Mesendoderm (in vitro differentiated cells): ENCODE results near the gene CST6.

Experiments
- DNase-seq: peaks from one replicate; pipeline ENCODE4 v3.0.0; 2013
- H2AK5ac ChIP-seq: 2 replicates; pipeline ENCODE4 v1.6.1; 2013; ENCODE audit warnings: low read length, inconsistent platforms
- H2BK120ac ChIP-seq: 2 replicates; pipeline ENCODE4 v1.6.1; 2013; ENCODE audit warnings: low read depth, mild to moderate bottlenecking, low read length, moderate library complexity, mixed read lengths
- H2BK15ac ChIP-seq: replicated peaks from 2 replicates; pipeline ENCODE4 v1.6.1; 2013; ENCODE audit warnings: low read depth, mild to moderate bottlenecking, moderate library complexity
- H2BK5ac ChIP-seq: 2 replicates; pipeline ENCODE4 v1.6.1; 2013; ENCODE audit warnings: low read length, inconsistent platforms
- H3K18ac ChIP-seq: 2 replicates; pipeline ENCODE4 v1.6.1; 2013; ENCODE audit warnings: mild to moderate bottlenecking, low read length, mixed read lengths
- H3K23ac ChIP-seq: one replicate; pipeline ENCODE4 v1.6.1; 2013; ENCODE audit warnings: low read length
- H3K27ac ChIP-seq: 2 replicates; pipeline ENCODE4 v1.5.1; 2013; ENCODE audit warnings: low read depth, mild to moderate bottlenecking, inconsistent platforms, low read length, moderate library complexity
- H3K27me3 ChIP-seq: 2 replicates; pipeline ENCODE4 v1.6.1; 2013; ENCODE audit warnings: low read length, control low read depth, mild to moderate bottlenecking, inconsistent platforms; ENCODE audit not compliant: insufficient read depth, poor library complexity
- H3K36me3 ChIP-seq: 2 replicates; pipeline ENCODE4 v1.6.1; 2013; ENCODE audit warnings: low read length, inconsistent platforms; ENCODE audit not compliant: control insufficient read depth, insufficient read depth
- H3K4ac ChIP-seq: one replicate; pipeline ENCODE4 v1.6.1; 2013; ENCODE audit warnings: low read depth, mild to moderate bottlenecking, low read length, moderate library complexity
- H3K4me1 ChIP-seq: 2 replicates; pipeline ENCODE4 v1.6.1; 2013; ENCODE audit warnings: low read depth, low read length, inconsistent platforms; ENCODE audit not compliant: control insufficient read depth
- H3K4me2 ChIP-seq: 2 replicates; pipeline ENCODE4 v1.6.1; 2013; ENCODE audit warnings: low read length
- H3K4me3 ChIP-seq: 2 replicates; pipeline ENCODE4 v1.5.1; 2013; ENCODE audit warnings: mild to moderate bottlenecking, low read length
- H3K56ac ChIP-seq: one replicate; pipeline ENCODE4 v1.6.1; 2013; ENCODE audit warnings: low read length
- H3K79me1 ChIP-seq: 2 replicates; pipeline ENCODE4 v1.6.1; 2013; ENCODE audit warnings: low read length, inconsistent platforms
- H3K79me2 ChIP-seq: 2 replicates; pipeline ENCODE4 v1.6.1; 2013; ENCODE audit warnings: mild to moderate bottlenecking, low read length; ENCODE audit not compliant: control insufficient read depth, insufficient read depth
- H3K9ac ChIP-seq: 2 replicates; pipeline ENCODE4 v1.6.1; 2013; ENCODE audit warnings: low read length, inconsistent platforms
- H4K5ac ChIP-seq: one replicate; pipeline ENCODE4 v1.6.1; 2013; ENCODE audit warnings: low read length
- H4K8ac ChIP-seq: one replicate; pipeline ENCODE4 v1.6.1; 2013; ENCODE audit warnings: low read depth, mild to moderate bottlenecking, control low read depth, low read length, moderate library complexity
- WGBS: extraction: QIAGEN DNeasy Blood & Tissue Kit; methylation state at CpG from one replicate; pipeline ENCODE4 v1.1.7; 2013; ENCODE audit warnings: low lambda C conversion rate, missing lambda C conversion rate; ENCODE audit not compliant: insufficient coverage; ENCODE audit errors: extremely low coverage; 5-methylcytosine and 5-hydroxymethylcytosine counted together

The CST6 gene

GRCh38 chr11:66047541-66048365 is 35.9 kb downstream of the CST6 start:
- H3K4ac ChIP-seq = no peak overlapping the region
- WGBS = no CpG with 5 or more reads among the region's 11 CpGs
- no peak overlapping the region for H3K23ac ChIP-seq
- no peak overlapping the region for H2BK120ac ChIP-seq
- no peak overlapping the region for H4K8ac ChIP-seq
- peaks cover 6% of the 10 kb centered on the region for H3K79me2 ChIP-seq
- no peak overlapping the region for H4K5ac ChIP-seq
- no peak overlapping the region for H3K18ac ChIP-seq
- no peaks in the 10 kb centered on the region for H3K27me3 ChIP-seq
- no peak overlapping the region for H2BK5ac ChIP-seq
- H3K4me3 ChIP-seq = no peak overlapping the region
- no peak overlapping the region for H3K27ac ChIP-seq
- H3K79me1 ChIP-seq = no peaks in the 10 kb centered on the region
- H3K56ac ChIP-seq = no peak overlapping the region
- H2BK15ac ChIP-seq = no peak overlapping the region
- DNase-seq = no peak
- no peak overlapping the region for H3K9ac ChIP-seq
- H3K4me2 ChIP-seq = no peak overlapping the region
- no peak overlapping the region for H2AK5ac ChIP-seq
- H3K36me3 ChIP-seq = no peaks in the 10 kb centered on the region
- H3K4me1 ChIP-seq = peaks cover 2% of the 10 kb centered on the region

GRCh38 chr11:66048547-66049323 is 36.9 kb downstream of the CST6 start, which contains the start of gene GAL3ST3:
GAL3ST3 (minus strand) TSS chr11:66049161; CDS start chr11:66045415, 3,746 bp downstream.
- H3K27me3 ChIP-seq = no peaks in the 10 kb centered on the region
- no peak within 1 kb of the TSS for H2BK15ac ChIP-seq
- H3K56ac ChIP-seq = peak within 1 kb of the TSS; percentile 86
- peaks cover 15% of the 10 kb centered on the region for H3K79me2 ChIP-seq
- H4K8ac ChIP-seq = peak within 1 kb of the TSS; percentile 69
- peak within 1 kb of the TSS; percentile 61 for H3K9ac ChIP-seq
- no peaks in the 10 kb centered on the region for H3K36me3 ChIP-seq
- H3K4me1 ChIP-seq = peaks cover 3% of the 10 kb centered on the region
- WGBS = no CpG with 5 or more reads among the region's 39 CpGs
- peaks cover 5% of the 10 kb centered on the region for H3K79me1 ChIP-seq
- no peak within 1 kb of the TSS for H3K27ac ChIP-seq
- DNase-seq = peak; percentile 52
- H3K4me2 ChIP-seq = peak within 1 kb of the TSS; percentile 71
- no peak within 1 kb of the TSS for H2AK5ac ChIP-seq
- H3K4me3 ChIP-seq = peak within 1 kb of the TSS; percentile 27
- H3K18ac ChIP-seq = peak within 1 kb of the TSS; percentile 41
- H3K23ac ChIP-seq = no peak within 1 kb of the TSS
- H3K4ac ChIP-seq = no peak within 1 kb of the TSS
- no peak within 1 kb of the TSS for H4K5ac ChIP-seq
- H2BK120ac ChIP-seq = no peak within 1 kb of the TSS
- H2BK5ac ChIP-seq = no peak within 1 kb of the TSS

- no peak overlapping the region for H2AK5ac ChIP-seq
- H2BK5ac ChIP-seq = no peak overlapping the region
- peaks cover 11% of the 10 kb centered on the region for H3K79me1 ChIP-seq
- no peak overlapping the region for H3K23ac ChIP-seq
- WGBS = no CpG with 5 or more reads among the region's 5 CpGs
- H3K79me2 ChIP-seq = peaks cover 18% of the 10 kb centered on the region
- peak overlapping the region; percentile 81 for H3K56ac ChIP-seq
- no peak overlapping the region for H4K8ac ChIP-seq
- no peaks in the 10 kb centered on the region for H3K27me3 ChIP-seq
- peak overlapping the region; percentile 82 for H3K9ac ChIP-seq
- H3K4ac ChIP-seq = no peak overlapping the region
- H3K36me3 ChIP-seq = peaks cover 8% of the 10 kb centered on the region
- H3K27ac ChIP-seq = peak overlapping the region; percentile 98
- peak; percentile 30 for DNase-seq
- no peak overlapping the region for H3K18ac ChIP-seq
- H4K5ac ChIP-seq = no peak overlapping the region
- no peak overlapping the region for H3K4me2 ChIP-seq
- peaks cover 3% of the 10 kb centered on the region for H3K4me1 ChIP-seq
- H3K4me3 ChIP-seq = no peak overlapping the region
- H2BK15ac ChIP-seq = no peak overlapping the region
- H2BK120ac ChIP-seq = no peak overlapping the region
Observed at GRCh38 chr11:66050581-66051231, 38.9 kb downstream of the CST6 start.

GRCh38 chr11:66051371-66051765 is 39.6 kb downstream of the CST6 start:
- no peak overlapping the region for H2BK120ac ChIP-seq
- H3K36me3 ChIP-seq = peaks cover 8% of the 10 kb centered on the region
- H3K4me3 ChIP-seq = peak overlapping the region; percentile 50
- peak overlapping the region; percentile 97 for H3K18ac ChIP-seq
- H2AK5ac ChIP-seq = no peak overlapping the region
- no peaks in the 10 kb centered on the region for H3K27me3 ChIP-seq
- peak overlapping the region; percentile 98 for H3K27ac ChIP-seq
- peak overlapping the region; percentile 82 for H3K9ac ChIP-seq
- H3K79me2 ChIP-seq = peaks cover 18% of the 10 kb centered on the region
- H4K5ac ChIP-seq = peak overlapping the region; percentile 84
- WGBS = no CpG with 5 or more reads among the region's 12 CpGs
- peak overlapping the region; percentile 81 for H3K56ac ChIP-seq
- H2BK15ac ChIP-seq = no peak overlapping the region
- H2BK5ac ChIP-seq = no peak overlapping the region
- peak overlapping the region; percentile 17 for H3K4me2 ChIP-seq
- H3K4me1 ChIP-seq = peaks cover 3% of the 10 kb centered on the region
- H3K79me1 ChIP-seq = peaks cover 11% of the 10 kb centered on the region
- H3K4ac ChIP-seq = peak overlapping the region; percentile 92
- no peak for DNase-seq
- peak overlapping the region; percentile 30 for H4K8ac ChIP-seq
- H3K23ac ChIP-seq = peak overlapping the region; percentile 2

GRCh38 chr11:66051766-66052663 is 40.2 kb downstream of the CST6 start, which contains the start of gene SF3B2:
SF3B2 (plus strand) TSS chr11:66052364; CDS start chr11:66052385, 21 bp downstream.
- H3K4ac ChIP-seq = peak within 1 kb of the TSS; percentile 92
- H3K4me3 ChIP-seq = peak within 1 kb of the TSS; percentile 87
- H3K79me1 ChIP-seq = peaks cover 11% of the 10 kb centered on the region
- H4K5ac ChIP-seq = peak within 1 kb of the TSS; percentile 84
- peak within 1 kb of the TSS; percentile 50 for H3K4me2 ChIP-seq
- H4K8ac ChIP-seq = peak within 1 kb of the TSS; percentile 30
- H3K56ac ChIP-seq = peak within 1 kb of the TSS; percentile 87
- H2AK5ac ChIP-seq = no peak within 1 kb of the TSS
- no peaks in the 10 kb centered on the region for H3K27me3 ChIP-seq
- peak within 1 kb of the TSS; percentile 97 for H3K18ac ChIP-seq
- no CpG with 5 or more reads among the region's 84 CpGs for WGBS
- H2BK120ac ChIP-seq = no peak within 1 kb of the TSS
- peak within 1 kb of the TSS; percentile 59 for H2BK5ac ChIP-seq
- DNase-seq = peak; percentile 100
- H3K36me3 ChIP-seq = peaks cover 9% of the 10 kb centered on the region
- no peak within 1 kb of the TSS for H2BK15ac ChIP-seq
- peak within 1 kb of the TSS; percentile 98 for H3K27ac ChIP-seq
- peaks cover 18% of the 10 kb centered on the region for H3K79me2 ChIP-seq
- peaks cover 3% of the 10 kb centered on the region for H3K4me1 ChIP-seq
- H3K9ac ChIP-seq = peak within 1 kb of the TSS; percentile 90
- H3K23ac ChIP-seq = peak within 1 kb of the TSS; percentile 2
